ENCODE measurements around the gene OR51T1.

DNA sequence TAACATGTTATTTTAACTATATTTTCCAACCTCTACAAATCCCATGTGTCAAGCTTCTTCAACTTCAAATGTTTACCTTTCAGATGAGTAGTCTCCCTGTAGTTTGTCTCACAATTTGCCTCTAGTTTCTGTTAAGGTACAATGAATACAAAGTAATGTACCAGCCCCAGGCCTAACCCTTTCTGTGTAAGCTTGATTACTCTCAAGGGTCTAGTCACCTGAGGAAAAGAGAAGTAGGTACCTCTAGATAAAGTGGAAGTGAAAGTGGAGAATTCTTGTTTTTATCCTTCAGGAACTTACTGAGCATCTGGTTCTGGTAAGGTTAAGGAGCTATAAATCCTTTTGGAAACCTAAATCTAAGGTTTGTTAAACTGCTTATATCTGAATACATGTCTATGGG, 21.8 kb downstream of the OR51T1 start, which contains the start of gene OR51A7:
- no peak for TF ChIP-seq POLR2A (IDR thresholded peaks at IDR 0.05)
- TF ChIP-seq, protein P1, sequence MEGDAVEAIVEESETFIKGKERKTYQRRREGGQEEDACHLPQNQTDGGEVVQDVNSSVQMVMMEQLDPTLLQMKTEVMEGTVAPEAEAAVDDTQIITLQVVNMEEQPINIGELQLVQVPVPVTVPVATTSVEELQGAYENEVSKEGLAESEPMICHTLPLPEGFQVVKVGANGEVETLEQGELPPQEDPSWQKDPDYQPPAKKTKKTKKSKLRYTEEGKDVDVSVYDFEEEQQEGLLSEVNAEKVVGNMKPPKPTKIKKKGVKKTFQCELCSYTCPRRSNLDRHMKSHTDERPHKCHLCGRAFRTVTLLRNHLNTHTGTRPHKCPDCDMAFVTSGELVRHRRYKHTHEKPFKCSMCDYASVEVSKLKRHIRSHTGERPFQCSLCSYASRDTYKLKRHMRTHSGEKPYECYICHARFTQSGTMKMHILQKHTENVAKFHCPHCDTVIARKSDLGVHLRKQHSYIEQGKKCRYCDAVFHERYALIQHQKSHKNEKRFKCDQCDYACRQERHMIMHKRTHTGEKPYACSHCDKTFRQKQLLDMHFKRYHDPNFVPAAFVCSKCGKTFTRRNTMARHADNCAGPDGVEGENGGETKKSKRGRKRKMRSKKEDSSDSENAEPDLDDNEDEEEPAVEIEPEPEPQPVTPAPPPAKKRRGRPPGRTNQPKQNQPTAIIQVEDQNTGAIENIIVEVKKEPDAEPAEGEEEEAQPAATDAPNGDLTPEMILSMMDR (IDR thresholded peaks at IDR 0.05) = no peak

Measured in Peyer's patch (tissue), 4 donors.